Measurements from ENCODE around the gene RAPGEF3. TPM values are rescaled to one million over a fixed set of nuclear protein-coding genes. Genes with fewer than 3 reads are reported as not detected.

Gene RAPGEF3
- total and polyA plus RNA-seq, 9 donors, result 16.9 to 132 (median 83.5) TPM

- 19 to 77% (median 39%) methylated on average over 1 of the region's 1 CpG for WGBS, 3 donors
- Histone ChIP-seq H3K27me3 (no peaks in the 10 kb centered on the region), H3K27ac (peak overlapping the region; percentile 65 to 76), H3K36me3 (no peaks in the 10 kb centered on the region), H3K4me3 (no peak overlapping the region), H3K4me1 (ENCODE audit: insufficient read depth) (peaks cover 33% of the 10 kb centered on the region), H3K9me3 (no peaks in the 10 kb centered on the region)
- intact Hi-C loops (cut with DNase I), result loop anchor here (2.0 to 5.0 kb wide), 6 partner anchors 32 to 125 kb away; no protein-coding TSS in a partner anchor
- peak in 1 of 5 donors; percentile 28 for DNase-seq
- TF ChIP-seq CTCF (IDR thresholded peaks at IDR 0.05), result no peak
- no peak for TF ChIP-seq POLR2A (IDR thresholded peaks at IDR 0.05)
Measured at GRCh38 chr12:47777151-47777550, 18.5 kb upstream of the RAPGEF3 start.

- Histone ChIP-seq H3K9me3 (no peaks in the 10 kb centered on the region), H3K27ac (peak overlapping the region; percentile 65 to 76), H3K27me3 (no peaks in the 10 kb centered on the region), H3K4me3 (no peak overlapping the region), H3K36me3 (no peaks in the 10 kb centered on the region), H3K4me1 (ENCODE audit: insufficient read depth) (peaks cover 33% of the 10 kb centered on the region)
- intact Hi-C loops (cut with DNase I), result loop anchor here (2.0 to 5.0 kb wide), 6 partner anchors 32 to 124 kb away; no protein-coding TSS in a partner anchor
- WGBS, 3 donors, result 51 to 62% (median 56%) methylated on average over 5 of the region's 5 CpGs
- peak in 2 of 5 donors; percentile 56 to 65 for DNase-seq
- TF ChIP-seq POLR2A (IDR thresholded peaks at IDR 0.05) (no peak), EP300 (IDR thresholded peaks at IDR 0.05) (no peak), CTCF (IDR thresholded peaks at IDR 0.05) (no peak)
Measured at GRCh38 chr12:47776471-47777143, 17.9 kb upstream of the RAPGEF3 start.

- Histone ChIP-seq H3K4me3 (no peak overlapping the region), H3K27ac (peak overlapping the region; percentile 65 to 76), H3K4me1 (ENCODE audit: insufficient read depth) (peaks cover 34% of the 10 kb centered on the region), H3K27me3 (no peaks in the 10 kb centered on the region), H3K9me3 (no peaks in the 10 kb centered on the region), H3K36me3 (no peaks in the 10 kb centered on the region)
- DNase-seq, result peak; percentile 30 to 76 (median 62)
- WGBS, 3 donors, result 50 to 58% (median 51%) methylated on average over 10 of the region's 10 CpGs
- TF ChIP-seq CTCF (IDR thresholded peaks at IDR 0.05) (no peak), EP300 (IDR thresholded peaks at IDR 0.05) (no peak), POLR2A (IDR thresholded peaks at IDR 0.05) (no peak)
- intact Hi-C loops (cut with DNase I), result loop anchor here (5.0 kb wide), 5 partner anchors 33 to 123 kb away; no protein-coding TSS in a partner anchor
Measured at GRCh38 chr12:47775100-47775911, 16.6 kb upstream of the RAPGEF3 start.

GRCh38 chr12:47774663-47775062 lies 16.0 kb upstream of the RAPGEF3 start:
- Histone ChIP-seq H3K4me1 (ENCODE audit: insufficient read depth) (peaks cover 34% of the 10 kb centered on the region), H3K4me3 (no peak overlapping the region), H3K36me3 (no peaks in the 10 kb centered on the region), H3K27me3 (no peaks in the 10 kb centered on the region), H3K27ac (peak overlapping the region; percentile 65 to 76), H3K9me3 (no peaks in the 10 kb centered on the region)
- peak in 1 of 5 donors; percentile 40 for DNase-seq
- TF ChIP-seq POLR2A (IDR thresholded peaks at IDR 0.05) (no peak), CTCF (IDR thresholded peaks at IDR 0.05) (no peak), EP300 (IDR thresholded peaks at IDR 0.05) (no peak)
- intact Hi-C loops (cut with DNase I), result loop anchor here (5.0 kb wide), 5 partner anchors 32 to 122 kb away; no protein-coding TSS in a partner anchor
- 92 to 95% (median 94%) methylated on average over 7 of the region's 7 CpGs for WGBS, 3 donors
